H7 (cell line): ENCODE measurements around the gene DLGAP4. TPM values are rescaled to one million over a fixed set of nuclear protein-coding genes. Genes with fewer than 3 reads are reported as not detected.
"Not testable (repeated sequence)": the region's sequence is repeated elsewhere in the genome, so short reads cannot be mapped to it uniquely, and the experiment has no call there.

Source experiments
- DNase-seq: peaks from one replicate; pipeline ENCODE4 v3.0.0; 2012
- H3K27me3 ChIP-seq: 2 replicates; pipeline ENCODE4 v1.6.0; 2011; ENCODE audit warnings: mild to moderate bottlenecking, low read length; ENCODE audit not compliant: control insufficient read depth, insufficient read depth
- H3K36me3 ChIP-seq: replicated peaks from 2 replicates; pipeline ENCODE4 v1.5.1; 2011; ENCODE audit warnings: low read length; ENCODE audit not compliant: control insufficient read depth, insufficient read depth
- H3K4me3 ChIP-seq: 2 replicates; pipeline ENCODE4 v1.5.1; 2011; ENCODE audit warnings: low read depth, mild to moderate bottlenecking, control low read depth, low read length, moderate library complexity; ENCODE audit not compliant: insufficient read depth
- total RNA-seq: library from RNA; depleted of rRNA; stranded (reverse); fragments of >200 nt; shearing (Covaris generic); gene quantifications from 2 replicates; pipeline ENCODE4 v1.2.3, GENCODE V29; 2014

DLGAP4 gene
- total RNA-seq, 1 experiment from 2014 or later: 62.8 TPM

DNA sequence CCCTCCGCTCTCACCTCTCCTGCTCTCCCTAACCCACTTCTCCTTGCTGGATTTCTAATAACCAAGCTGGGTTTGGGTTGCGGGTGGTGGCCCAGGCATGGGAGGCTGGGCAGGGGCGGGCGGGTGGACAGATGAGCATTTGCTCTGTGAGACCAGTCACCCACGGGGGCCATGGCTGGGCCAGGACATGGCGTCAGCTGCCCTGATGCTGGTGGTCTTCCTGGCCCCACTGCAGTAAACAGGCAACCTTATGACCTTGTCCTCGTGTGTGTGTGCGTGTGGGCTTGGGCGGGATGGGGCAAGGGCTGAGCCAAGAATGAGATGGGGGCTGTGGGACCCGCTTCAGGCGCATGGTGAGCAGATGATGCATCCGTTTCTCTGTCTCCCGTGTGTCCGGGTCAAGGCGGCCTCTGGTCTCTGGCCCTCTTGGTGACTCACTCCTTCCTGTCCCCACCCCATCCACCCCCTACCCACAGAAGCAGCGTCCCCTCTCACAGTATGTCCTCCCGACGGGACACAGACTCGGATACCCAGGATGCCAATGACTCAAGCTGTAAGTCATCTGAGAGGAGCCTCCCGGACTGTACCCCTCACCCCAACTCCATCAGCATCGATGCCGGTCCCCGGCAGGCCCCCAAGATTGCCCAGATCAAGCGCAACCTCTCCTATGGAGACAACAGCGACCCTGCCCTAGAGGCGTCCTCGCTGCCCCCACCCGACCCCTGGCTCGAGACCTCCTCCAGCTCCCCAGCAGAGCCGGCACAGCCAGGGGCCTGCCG is 193.8 kb downstream of the DLGAP4 start:
- DNase-seq: peak; percentile 34
- Histone ChIP-seq H3K36me3 (peaks cover 48% of the 10 kb centered on the region), H3K4me3 (no peak overlapping the region), H3K27me3 (no peaks in the 10 kb centered on the region)

DNA sequence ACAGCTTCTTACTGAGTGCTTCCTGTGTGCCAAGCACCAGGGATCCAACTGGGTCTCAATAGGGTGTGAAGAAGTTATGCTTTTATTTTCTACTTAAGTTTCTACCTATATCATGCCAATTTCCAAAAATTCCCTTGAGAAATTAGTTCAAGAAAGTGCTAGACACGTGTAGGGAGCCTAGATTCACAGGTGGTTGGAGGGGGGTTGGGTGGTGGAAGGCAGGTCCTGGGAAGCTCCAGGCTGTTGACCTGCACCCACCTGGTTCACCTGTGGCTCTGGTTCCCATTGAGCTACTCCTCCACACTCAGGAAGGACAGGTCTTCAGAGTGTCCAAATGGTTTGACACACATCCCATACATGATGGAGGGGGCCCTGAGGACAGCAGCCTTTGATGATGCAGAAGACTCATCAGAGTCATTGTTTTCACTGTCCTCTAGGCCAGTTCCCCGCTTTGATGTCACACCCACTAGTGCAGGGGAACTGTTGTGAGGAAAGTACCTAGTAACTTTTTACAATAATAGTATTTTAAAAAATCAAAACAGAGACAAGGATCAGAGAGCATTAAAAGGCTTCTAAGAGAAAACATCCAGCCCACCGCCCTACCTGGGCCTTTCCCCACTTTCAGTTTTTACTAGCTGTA is 195.3 kb downstream of the DLGAP4 start:
- Histone ChIP-seq H3K36me3 (peaks cover 44% of the 10 kb centered on the region), H3K4me3 (no peak overlapping the region), H3K27me3 (no peaks in the 10 kb centered on the region)
- DNase-seq: no peak

DNA sequence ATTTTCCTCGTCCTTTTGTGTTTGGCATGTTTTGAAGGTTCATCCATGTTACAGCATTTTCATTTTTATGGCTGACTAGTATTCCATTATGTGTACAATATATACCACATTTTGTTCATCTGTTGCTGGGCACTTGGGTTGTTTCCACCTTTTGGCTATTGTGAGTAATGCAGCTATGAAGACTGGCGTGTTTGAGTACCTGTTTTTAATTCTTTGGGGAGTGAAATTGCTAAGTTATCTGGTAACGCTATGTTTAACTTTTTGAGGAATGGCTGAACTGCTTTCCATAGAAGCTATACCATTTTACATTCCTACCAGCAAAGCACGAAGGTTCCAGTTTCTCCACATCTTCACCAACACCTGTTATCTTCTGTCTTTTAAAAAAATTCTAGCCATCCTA is 198.2 kb downstream of the DLGAP4 start:
- no peaks in the 10 kb centered on the region for H3K27me3 ChIP-seq
- H3K4me3 ChIP-seq: no peak overlapping the region
- no peak for DNase-seq
- H3K36me3 ChIP-seq: peaks cover 32% of the 10 kb centered on the region

DNA sequence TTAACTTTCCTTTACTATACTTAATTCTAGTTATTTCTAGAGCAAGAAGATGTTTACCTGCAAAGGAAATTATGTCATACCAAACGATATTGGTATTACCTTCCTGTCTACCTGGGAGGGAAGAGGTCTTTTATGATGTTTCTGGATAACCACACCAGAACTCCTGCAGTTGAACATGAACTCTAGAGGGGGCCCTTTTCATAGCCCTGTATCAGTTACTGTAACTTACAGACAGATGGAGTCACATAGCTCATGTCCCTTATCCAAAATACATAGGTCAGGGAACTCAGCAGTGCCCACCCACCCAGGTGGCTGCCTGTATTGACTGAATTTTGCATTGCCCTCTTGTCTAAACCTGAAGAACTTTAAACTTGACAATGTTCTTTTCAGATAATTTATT is 200.1 kb downstream of the DLGAP4 start:
- peaks cover 20% of the 10 kb centered on the region for H3K36me3 ChIP-seq
- H3K4me3 ChIP-seq: no peak overlapping the region
- no peaks in the 10 kb centered on the region for H3K27me3 ChIP-seq
- DNase-seq: peak; percentile 60

DNA sequence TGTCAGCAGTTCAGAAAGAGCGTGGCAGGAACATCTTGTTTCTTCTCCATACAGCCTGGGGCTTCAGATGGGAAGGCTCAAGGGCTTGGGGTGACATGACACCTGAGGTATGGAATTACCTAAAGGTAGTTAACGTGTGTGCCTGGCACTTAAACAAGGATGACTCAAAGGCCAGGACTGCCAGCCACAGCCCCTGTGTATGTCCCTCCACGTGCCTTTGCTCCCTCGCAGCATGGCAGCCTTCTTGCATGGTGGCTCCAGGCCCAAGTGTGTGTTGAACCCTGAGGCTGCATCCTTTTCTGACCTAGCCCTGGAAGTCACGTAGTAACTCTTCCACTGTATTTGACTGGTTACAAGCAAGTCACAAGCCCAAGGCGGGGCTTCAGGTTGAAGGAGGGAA is 201.6 kb downstream of the DLGAP4 start:
- peaks cover 14% of the 10 kb centered on the region for H3K36me3 ChIP-seq
- H3K4me3 ChIP-seq: no peak overlapping the region
- no peaks in the 10 kb centered on the region for H3K27me3 ChIP-seq
- no peak for DNase-seq

DNA sequence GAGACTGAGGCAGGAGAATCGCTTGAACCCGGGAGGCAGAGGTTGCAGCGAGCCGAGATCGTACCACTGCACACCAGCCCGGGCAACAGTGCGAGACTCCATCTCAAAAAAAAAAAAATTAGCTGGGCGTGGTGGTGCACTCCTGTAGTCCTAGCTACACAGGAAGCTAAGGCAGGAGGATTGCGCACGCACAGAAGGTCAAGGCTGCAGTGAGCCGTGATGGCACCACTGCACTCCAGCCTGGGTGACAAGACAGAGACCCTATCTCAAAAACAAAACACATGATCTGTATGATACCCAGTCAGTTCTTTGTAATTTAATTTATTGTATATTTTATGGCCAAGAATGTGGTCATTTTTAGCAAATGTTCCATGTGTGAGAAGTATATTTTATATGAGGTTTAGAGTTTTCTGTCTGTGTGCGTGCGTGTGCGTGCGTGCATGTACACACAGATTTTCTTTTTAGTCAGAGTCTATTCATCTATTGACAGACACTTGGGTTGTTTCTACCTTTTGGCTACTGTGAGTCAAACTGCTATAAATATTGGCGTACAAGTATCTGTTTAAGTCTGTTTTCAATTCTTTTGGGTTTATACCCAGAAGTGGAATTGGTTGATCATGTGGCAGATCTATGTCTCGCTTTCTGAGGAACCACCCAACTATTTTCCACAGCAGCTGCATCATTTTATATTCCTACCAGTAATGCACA is 213.0 kb downstream of the DLGAP4 start:
- H3K27me3 ChIP-seq: no peaks in the 10 kb centered on the region
- no peak overlapping the region for H3K4me3 ChIP-seq
- no peak for DNase-seq
- H3K36me3 ChIP-seq: peaks cover 13% of the 10 kb centered on the region

DNA sequence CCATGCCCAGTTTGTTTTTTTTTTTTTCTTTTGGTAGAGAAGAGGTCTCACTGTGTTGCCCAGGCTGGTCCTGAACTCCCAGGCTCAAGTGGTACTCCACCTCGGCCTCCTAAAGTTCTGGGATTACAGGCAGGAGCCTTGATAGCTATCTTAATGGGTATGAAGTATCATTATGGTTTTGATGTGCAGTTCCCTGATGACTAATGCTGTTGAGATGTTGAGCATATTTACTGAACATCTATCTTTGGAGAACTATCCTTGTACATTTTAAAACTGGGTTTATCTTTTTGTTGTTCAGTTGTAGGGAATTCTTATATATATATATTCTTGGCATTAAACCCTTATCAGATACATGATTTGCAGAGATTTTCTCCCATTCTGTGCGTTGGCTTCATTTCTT is 213.8 kb downstream of the DLGAP4 start:
- H3K36me3 ChIP-seq: peaks cover 10% of the 10 kb centered on the region
- no peaks in the 10 kb centered on the region for H3K27me3 ChIP-seq
- no peak for DNase-seq
- H3K4me3 ChIP-seq: no peak overlapping the region

DNA sequence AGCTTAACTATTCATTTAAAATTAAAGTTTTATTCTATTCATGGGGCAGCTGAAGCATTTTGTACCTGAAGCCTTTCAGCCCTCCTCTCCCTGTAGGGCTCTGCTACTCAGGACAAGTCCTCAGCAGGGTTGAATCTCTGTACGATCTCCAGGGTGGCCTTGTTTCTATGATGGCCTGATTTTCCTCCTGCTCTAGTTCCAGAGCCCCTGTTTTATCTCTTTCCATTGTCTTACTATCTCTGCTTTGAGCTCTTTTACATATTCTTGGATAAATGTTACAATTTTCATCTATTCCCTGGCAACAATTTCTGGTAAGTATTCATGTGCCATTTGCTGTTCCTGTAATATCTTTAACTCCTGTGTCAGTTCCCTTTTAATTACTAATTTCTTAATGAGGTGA is 215.4 kb downstream of the DLGAP4 start:
- no peaks in the 10 kb centered on the region for H3K27me3 ChIP-seq
- H3K4me3 ChIP-seq: no peak overlapping the region
- no peak for DNase-seq
- peaks cover 8% of the 10 kb centered on the region for H3K36me3 ChIP-seq

DNA sequence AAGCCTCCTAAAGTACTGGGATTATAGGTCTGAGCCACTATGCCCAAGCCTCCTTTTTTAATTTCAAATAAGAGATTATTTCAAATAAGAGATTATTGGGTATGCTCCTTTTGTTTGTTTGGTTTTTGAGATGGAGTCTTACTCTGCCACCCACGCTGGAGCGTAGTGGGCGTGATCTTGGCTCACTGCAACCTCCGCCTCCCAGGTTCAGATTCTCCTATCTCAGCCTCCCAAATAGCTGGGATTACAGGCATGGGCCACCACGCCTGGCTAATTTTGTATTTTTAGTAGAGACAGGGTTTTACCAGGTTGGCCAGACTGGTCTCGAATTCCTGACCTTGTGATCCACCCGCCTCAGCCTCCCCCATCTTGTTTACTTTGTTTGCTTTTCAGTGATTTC is 216.3 kb downstream of the DLGAP4 start:
- peaks cover 12% of the 10 kb centered on the region for H3K36me3 ChIP-seq
- H3K27me3 ChIP-seq, DNase-seq, H3K4me3 ChIP-seq: not testable (repeated sequence)

DNA sequence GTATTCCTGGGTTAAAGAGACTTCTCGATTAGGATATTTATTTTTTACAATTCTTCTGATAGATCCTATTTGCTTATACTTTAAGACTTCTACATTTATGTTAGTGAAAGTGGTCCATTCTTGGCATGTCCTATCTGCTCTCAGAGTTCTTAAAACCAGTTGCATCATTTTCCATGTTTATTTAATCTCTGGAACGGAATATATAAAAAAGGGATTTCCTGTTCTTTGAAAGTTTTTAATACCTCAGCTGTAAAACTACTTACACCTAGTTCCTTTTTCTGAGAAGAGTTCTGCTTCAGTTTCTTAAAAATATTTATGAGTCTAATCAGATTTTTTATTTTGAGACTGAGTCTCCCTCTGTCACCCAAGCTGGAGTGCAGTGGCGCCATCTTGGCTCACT is 217.2 kb downstream of the DLGAP4 start:
- DNase-seq: no peak
- Histone ChIP-seq H3K4me3 (no peak overlapping the region), H3K36me3 (peaks cover 15% of the 10 kb centered on the region), H3K27me3 (no peaks in the 10 kb centered on the region)

DNA sequence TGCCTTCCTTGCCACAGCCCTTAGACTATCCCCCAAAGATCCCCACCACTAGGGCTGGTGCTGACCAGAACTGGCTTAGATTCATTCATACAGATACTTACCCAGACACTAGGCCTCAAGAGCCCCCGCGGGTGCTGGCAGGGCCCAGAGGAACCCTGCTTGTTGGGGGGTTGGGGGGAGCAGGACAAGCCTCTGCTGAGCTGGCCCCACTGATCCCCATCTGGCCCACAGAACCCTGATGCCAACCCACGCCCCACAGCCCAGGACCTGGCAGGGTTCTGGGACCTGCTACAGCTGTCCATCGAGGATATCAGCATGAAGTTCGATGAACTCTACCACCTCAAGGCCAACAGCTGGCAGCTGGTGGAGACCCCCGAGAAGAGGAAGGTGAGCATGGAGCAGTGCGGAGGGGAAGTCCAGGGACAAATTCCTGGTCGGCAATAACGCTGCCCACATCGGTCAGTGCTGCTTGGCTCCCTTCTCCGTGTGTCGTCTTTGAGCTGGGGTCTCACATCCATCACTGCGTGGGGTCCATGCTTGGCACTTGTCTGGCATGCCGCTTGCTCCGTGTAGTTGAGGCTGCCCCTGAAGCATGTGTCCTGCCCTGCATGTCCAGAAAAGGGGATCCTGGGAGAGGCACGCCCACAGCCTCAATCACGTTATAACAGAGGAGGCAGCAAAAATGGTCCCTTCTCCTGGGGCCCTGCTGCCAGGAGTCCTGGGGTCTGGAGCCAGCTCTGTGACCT is 219.7 kb downstream of the DLGAP4 start:
- no peak for DNase-seq
- Histone ChIP-seq H3K36me3 (peaks cover 15% of the 10 kb centered on the region), H3K27me3 (no peaks in the 10 kb centered on the region), H3K4me3 (no peak overlapping the region)

DNA sequence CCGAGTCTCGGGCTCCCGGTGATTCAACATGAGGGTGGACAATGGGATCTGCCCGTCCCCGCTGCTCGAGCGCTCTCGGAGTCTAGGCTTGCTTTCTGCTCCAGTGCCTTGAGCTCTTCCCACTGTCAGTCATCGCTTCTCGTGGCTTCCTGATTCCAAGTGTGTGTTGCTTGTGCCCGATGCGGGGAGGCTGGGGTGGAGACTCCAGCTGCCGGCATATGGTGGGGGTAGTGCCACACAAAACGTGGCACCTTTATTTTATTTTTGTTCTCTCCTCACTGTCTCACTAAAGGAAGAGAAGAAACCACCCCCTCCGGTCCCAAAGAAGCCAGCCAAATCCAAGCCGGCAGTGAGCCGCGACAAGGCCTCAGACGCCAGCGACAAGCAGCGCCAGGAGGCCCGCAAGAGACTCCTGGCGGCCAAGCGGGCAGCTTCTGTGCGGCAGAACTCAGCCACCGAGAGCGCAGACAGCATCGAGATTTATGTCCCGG is 220.4 kb downstream of the DLGAP4 start:
- peaks cover 15% of the 10 kb centered on the region for H3K36me3 ChIP-seq
- H3K4me3 ChIP-seq: no peak overlapping the region
- no peak for DNase-seq
- H3K27me3 ChIP-seq: no peaks in the 10 kb centered on the region

DNA sequence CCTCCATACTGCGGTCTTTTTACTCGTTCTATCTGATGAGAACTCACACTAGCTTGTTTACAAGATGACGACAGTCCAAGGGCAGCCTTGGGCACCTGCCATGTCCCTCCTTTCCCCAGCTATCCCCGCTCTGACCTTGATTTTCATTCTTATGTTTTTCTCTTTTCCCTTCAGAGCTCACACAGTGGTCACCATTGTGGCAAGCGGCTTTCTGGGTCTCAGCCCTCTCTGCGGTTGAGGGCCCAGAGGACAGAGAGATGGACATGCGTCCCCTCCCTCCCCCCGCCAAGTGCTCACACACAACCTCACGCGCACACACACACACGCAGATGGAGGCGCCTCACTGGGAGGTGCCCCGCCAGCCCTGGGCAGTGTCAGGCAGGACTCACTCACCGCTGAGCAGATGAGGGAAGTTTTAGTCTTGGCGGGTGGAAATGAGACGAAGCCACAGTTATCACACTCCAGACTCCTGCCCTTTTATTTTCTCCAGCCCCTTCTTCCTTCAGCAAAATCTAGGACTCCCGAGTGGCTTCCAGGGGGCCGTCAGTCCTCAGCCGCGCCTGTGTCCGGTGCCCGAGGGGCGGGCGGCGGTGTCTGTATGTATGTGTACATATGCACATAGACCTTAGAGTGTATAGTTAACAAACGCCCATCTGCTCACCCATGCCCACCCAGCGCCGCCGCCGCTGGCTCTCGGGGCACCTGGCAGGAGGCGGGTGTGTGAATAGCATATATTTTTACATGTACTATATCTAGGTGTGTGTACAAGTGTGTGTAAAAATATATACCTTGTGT is 221.4 kb downstream of the DLGAP4 start:
- Histone ChIP-seq H3K36me3 (peaks cover 15% of the 10 kb centered on the region), H3K4me3 (no peak overlapping the region), H3K27me3 (no peaks in the 10 kb centered on the region)
- peak; percentile 26 for DNase-seq
